Hepatocyte (in vitro differentiated cells): ENCODE results near the gene LSS. TPM values are rescaled to one million over a fixed set of nuclear protein-coding genes. Genes with fewer than 3 reads are reported as not detected.

Experiments
- DNase-seq: peaks from one replicate; pipeline ENCODE4 v3.0.0-alpha.2; 2016; ENCODE audit warnings: low spot score
- H2AFZ ChIP-seq: fragments of 200-600 bp; sonication (generic); 2 replicates; pipeline ENCODE4 v1.6.0; 2016; ENCODE audit warnings: antibody characterized with exemption, mild to moderate bottlenecking
- H3K27ac ChIP-seq: fragments of 200-600 bp; sonication (generic); 2 replicates; pipeline ENCODE4 v1.5.1; 2016; ENCODE audit warnings: mild to moderate bottlenecking
- H3K27me3 ChIP-seq: fragments of 200-600 bp; sonication (generic); 2 replicates; pipeline ENCODE4 v1.6.1; 2016
- H3K36me3 ChIP-seq: fragments of 200-600 bp; sonication (generic); replicated peaks from 2 replicates; pipeline ENCODE4 v1.5.1; 2016; ENCODE audit warnings: low read depth; ENCODE audit not compliant: insufficient read depth
- H3K4me1 ChIP-seq: fragments of 200-600 bp; sonication (generic); 2 replicates; pipeline ENCODE4 v1.5.1; 2016; ENCODE audit warnings: mild to moderate bottlenecking, moderate library complexity; ENCODE audit not compliant: insufficient read depth
- H3K4me2 ChIP-seq: fragments of 200-600 bp; sonication (generic); 2 replicates; pipeline ENCODE4 v1.6.0; 2016
- H3K4me3 ChIP-seq: fragments of 200-600 bp; sonication (generic); 2 replicates; pipeline ENCODE4 v1.5.1; 2016; ENCODE audit warnings: mild to moderate bottlenecking
- H3K79me2 ChIP-seq: fragments of 200-600 bp; sonication (generic); 2 replicates; pipeline ENCODE4 v1.6.0; 2017; ENCODE audit warnings: mild to moderate bottlenecking
- H3K9me2 ChIP-seq: fragments of 200-600 bp; sonication (generic); replicated peaks from 2 replicates; pipeline ENCODE4 v1.6.0; 2017; ENCODE audit warnings: mild to moderate bottlenecking; ENCODE audit not compliant: insufficient read depth
- H3K9me3 ChIP-seq: fragments of 200-600 bp; sonication (generic); 2 replicates; pipeline ENCODE4 v1.5.1; 2016; ENCODE audit warnings: low read depth, mild to moderate bottlenecking
- H4K20me1 ChIP-seq: fragments of 200-600 bp; sonication (generic); 2 replicates; pipeline ENCODE4 v1.6.0; 2016; ENCODE audit warnings: mild to moderate bottlenecking; ENCODE audit not compliant: insufficient read depth, poor library complexity, severe bottlenecking
- EZH2 ChIP-seq: fragments of 200-600 bp; sonication (generic); IDR thresholded peaks from 2 replicates; pipeline ENCODE4 v1.6.1; 2016; ENCODE audit warnings: antibody characterized with exemption, mild to moderate bottlenecking, borderline replicate concordance
- EZH2phosphoT487 ChIP-seq: fragments of 200-600 bp; sonication (generic); IDR thresholded peaks from one replicate; pipeline ENCODE4 v1.6.1; 2018; ENCODE audit warnings: antibody characterized with exemption, mild to moderate bottlenecking, low read depth, moderate library complexity; ENCODE audit not compliant: unreplicated experiment, severe bottlenecking
- WGBS: methylation state at CpG from one replicate; pipeline ENCODE4 v1.1.6; 2016; ENCODE audit warnings: low lambda C conversion rate; ENCODE audit errors: missing lambda C conversion rate; 5-methylcytosine and 5-hydroxymethylcytosine counted together
- polyA plus RNA-seq: library from polyadenylated mRNA; unstranded; fragments of >200 nt; fragmentation: Nextera tagmentation; extraction: Ambion mirVana; gene quantifications from 2 replicates; pipeline ENCODE4 v1.2.1, GENCODE V29; 2016
- total RNA-seq: library from RNA; depleted of rRNA; stranded (reverse); fragments of >200 nt; gene quantifications from 2 replicates; pipeline ENCODE4 v1.2.3, GENCODE V29; 2014
- TF ChIP-seq, protein P1 (sequence below): fragments of 200-600 bp; sonication (generic); IDR thresholded peaks from 2 replicates; pipeline ENCODE4 v1.5.1; 2016; ENCODE audit warnings: antibody characterized with exemption, mild to moderate bottlenecking; ENCODE audit not compliant: poor library complexity

Gene LSS
- total and polyA plus RNA-seq, 2 experiments from 2014 or later: 131 to 146 TPM

DNA sequence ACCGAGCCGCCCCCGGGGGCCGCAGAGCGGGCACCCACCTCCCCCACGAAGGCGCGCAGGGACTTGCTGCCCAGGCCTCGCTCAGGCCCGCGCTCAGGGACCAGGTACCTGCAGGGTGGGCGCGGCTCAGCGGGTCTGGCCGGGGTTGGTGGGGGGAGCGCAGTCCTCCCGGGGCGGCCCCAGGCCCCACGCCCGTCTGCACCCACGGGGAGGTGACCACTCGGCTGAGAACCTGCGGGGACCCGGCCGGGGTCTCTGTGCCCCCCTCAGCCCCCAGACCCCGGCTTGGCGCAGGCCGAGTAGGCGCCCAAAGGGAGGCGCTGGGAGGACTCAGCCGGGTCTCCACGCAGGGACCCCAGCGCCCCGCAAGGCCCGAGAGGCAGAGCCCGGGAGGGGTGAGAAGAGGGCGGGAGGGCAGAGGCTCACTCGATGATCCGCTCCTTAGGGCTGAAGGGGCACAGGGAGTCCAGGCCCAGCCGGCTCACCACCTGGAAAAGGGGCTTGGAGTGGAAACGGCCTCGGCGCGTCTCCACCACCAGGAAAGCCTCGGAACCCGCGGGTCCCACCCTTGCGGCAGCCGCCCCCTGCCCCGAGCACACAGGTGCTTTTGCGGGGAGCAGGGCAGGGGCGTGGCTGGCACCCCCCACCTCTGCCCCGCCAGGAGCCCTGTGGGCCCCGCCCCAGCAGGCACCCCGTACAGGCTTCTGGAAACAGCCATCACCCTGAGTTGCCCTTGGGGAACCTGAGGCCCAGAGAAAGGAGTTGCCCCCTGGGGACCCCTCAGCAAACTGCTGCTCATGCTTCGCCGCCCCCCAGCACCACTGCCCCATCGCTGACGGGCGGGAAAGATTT lies 82.5 kb downstream of the LSS start:
- no peaks in the 10 kb centered on the region for H3K27me3 ChIP-seq
- H3K9me2 ChIP-seq: no peaks in the 10 kb centered on the region
- no peak for TF ChIP-seq EZH2phosphoT487
- TF ChIP-seq, protein P1, sequence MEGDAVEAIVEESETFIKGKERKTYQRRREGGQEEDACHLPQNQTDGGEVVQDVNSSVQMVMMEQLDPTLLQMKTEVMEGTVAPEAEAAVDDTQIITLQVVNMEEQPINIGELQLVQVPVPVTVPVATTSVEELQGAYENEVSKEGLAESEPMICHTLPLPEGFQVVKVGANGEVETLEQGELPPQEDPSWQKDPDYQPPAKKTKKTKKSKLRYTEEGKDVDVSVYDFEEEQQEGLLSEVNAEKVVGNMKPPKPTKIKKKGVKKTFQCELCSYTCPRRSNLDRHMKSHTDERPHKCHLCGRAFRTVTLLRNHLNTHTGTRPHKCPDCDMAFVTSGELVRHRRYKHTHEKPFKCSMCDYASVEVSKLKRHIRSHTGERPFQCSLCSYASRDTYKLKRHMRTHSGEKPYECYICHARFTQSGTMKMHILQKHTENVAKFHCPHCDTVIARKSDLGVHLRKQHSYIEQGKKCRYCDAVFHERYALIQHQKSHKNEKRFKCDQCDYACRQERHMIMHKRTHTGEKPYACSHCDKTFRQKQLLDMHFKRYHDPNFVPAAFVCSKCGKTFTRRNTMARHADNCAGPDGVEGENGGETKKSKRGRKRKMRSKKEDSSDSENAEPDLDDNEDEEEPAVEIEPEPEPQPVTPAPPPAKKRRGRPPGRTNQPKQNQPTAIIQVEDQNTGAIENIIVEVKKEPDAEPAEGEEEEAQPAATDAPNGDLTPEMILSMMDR: no peak
- no peak for TF ChIP-seq EZH2
- no peaks in the 10 kb centered on the region for H3K79me2 ChIP-seq
- no peak for DNase-seq
- H3K9me3 ChIP-seq: no peaks in the 10 kb centered on the region
- no peak overlapping the region for H3K27ac ChIP-seq
- H3K4me1 ChIP-seq: peaks cover 8% of the 10 kb centered on the region
- H4K20me1 ChIP-seq: no peaks in the 10 kb centered on the region
- H2AFZ ChIP-seq: no peak overlapping the region
- WGBS: 91% methylated on average over 32 of the region's 60 CpGs
- H3K36me3 ChIP-seq: no peaks in the 10 kb centered on the region
- no peak overlapping the region for H3K4me3 ChIP-seq
- no peak overlapping the region for H3K4me2 ChIP-seq

DNA sequence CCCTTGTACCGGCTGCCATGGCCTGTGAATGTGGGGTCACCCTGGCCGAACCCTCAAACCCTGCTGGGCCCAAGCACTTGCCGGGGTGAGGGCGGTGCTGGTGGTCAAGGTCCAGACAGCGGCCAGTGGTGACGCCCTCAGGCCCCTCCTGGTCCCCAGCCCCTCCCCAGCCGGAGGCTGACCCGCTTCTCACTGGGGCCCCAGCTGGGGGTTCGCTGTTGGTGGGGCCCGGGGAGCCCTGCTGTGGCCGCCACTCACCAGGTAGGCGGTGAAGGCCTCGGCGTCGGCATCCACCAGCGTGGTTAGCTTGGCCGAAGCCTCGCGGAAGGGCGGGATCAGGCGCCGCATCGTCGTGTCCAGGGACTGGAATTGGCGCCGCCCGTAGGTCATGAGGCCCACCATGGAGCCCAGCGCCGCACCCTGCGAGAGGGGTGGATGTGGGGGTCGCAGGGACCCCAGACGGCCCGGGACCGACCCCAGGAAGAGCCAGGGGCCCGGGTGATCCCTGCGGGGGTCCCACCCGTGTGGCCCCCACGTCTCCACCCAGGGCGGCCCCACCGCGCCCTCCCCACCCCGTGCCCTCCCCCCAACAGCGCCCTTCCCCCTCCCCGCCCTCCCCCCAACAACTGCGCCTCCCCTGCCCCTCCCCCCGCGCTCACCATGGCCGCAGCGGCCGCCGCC lies 83.3 kb downstream of the LSS start:
- Histone ChIP-seq H3K36me3 (no peaks in the 10 kb centered on the region), H3K4me3 (no peak overlapping the region), H3K79me2 (no peaks in the 10 kb centered on the region), H4K20me1 (no peaks in the 10 kb centered on the region), H3K27me3 (no peaks in the 10 kb centered on the region), H3K27ac (no peak overlapping the region), H2AFZ (no peak overlapping the region), H3K9me3 (no peaks in the 10 kb centered on the region), H3K9me2 (no peaks in the 10 kb centered on the region), H3K4me1 (peaks cover 8% of the 10 kb centered on the region), H3K4me2 (no peak overlapping the region)
- WGBS: 95% methylated on average over 12 of the region's 51 CpGs
- TF ChIP-seq EZH2phosphoT487: no peak
- TF ChIP-seq EZH2: no peak
- TF ChIP-seq, protein P1: no peak
- DNase-seq: no peak

GRCh38 chr21:46144464-46145070 lies 84.0 kb downstream of the LSS start:
- H4K20me1 ChIP-seq: no peaks in the 10 kb centered on the region
- TF ChIP-seq EZH2 (no peak), EZH2phosphoT487 (no peak)
- TF ChIP-seq, protein P1: no peak
- H3K27ac ChIP-seq: no peak overlapping the region
- DNase-seq: no peak
- no peak overlapping the region for H3K4me3 ChIP-seq
- no peaks in the 10 kb centered on the region for H3K9me3 ChIP-seq
- H3K4me2 ChIP-seq: no peak overlapping the region
- no peaks in the 10 kb centered on the region for H3K79me2 ChIP-seq
- WGBS: 32% methylated on average over 3 of the region's 4 CpGs
- no peaks in the 10 kb centered on the region for H3K27me3 ChIP-seq
- no peaks in the 10 kb centered on the region for H3K36me3 ChIP-seq
- no peaks in the 10 kb centered on the region for H3K9me2 ChIP-seq
- no peak overlapping the region for H2AFZ ChIP-seq
- H3K4me1 ChIP-seq: peaks cover 8% of the 10 kb centered on the region
